SK-N-SH (cell line): Measurements from ENCODE around the gene CYBC1.

Experiments used
- CTCF ChIP-seq: fragments of 200-600 bp; sonication (generic); IDR thresholded peaks from 2 replicates; pipeline ENCODE4 v1.6.1; 2017; ENCODE audit warnings: antibody characterized with exemption, mild to moderate bottlenecking, moderate library complexity
- EP300 ChIP-seq, 2 experiments: IDR thresholded peaks; 2 replicates each; pipeline versions ENCODE4 v1.4.0 to v1.6.1; 2012; ENCODE audit warnings: borderline replicate concordance in 1 of 2, low read depth in 1 of 2, low read length in 1 of 2
- GABPA ChIP-seq: IDR thresholded peaks from 2 replicates; pipeline ENCODE4 v1.4.0; 2012; ENCODE audit warnings: low read depth, mild to moderate bottlenecking
- MEF2A ChIP-seq: IDR thresholded peaks from 2 replicates; pipeline ENCODE4 v1.4.0; 2012; ENCODE audit warnings: low read depth, borderline replicate concordance
- RXRA ChIP-seq: IDR thresholded peaks from 2 replicates; pipeline ENCODE4 v1.4.0; 2012; ENCODE audit warnings: low read depth, mild to moderate bottlenecking, borderline replicate concordance
- SMC3 ChIP-seq: IDR thresholded peaks from 2 replicates; pipeline ENCODE4 v1.6.1; 2012; ENCODE audit warnings: low read depth, low read length, improper control_type of control experiment
- TAF1 ChIP-seq: IDR thresholded peaks from 2 replicates; pipeline ENCODE4 v1.6.1; 2012; ENCODE audit warnings: low read depth, mild to moderate bottlenecking, low read length, moderate library complexity, borderline replicate concordance
- USF1 ChIP-seq: IDR thresholded peaks from 2 replicates; pipeline ENCODE4 v1.4.0; 2012; ENCODE audit warnings: low read depth, borderline replicate concordance

- no peak for TF ChIP-seq USF1
- TF ChIP-seq TAF1 = no peak
- no peak for TF ChIP-seq CTCF
- no peak for TF ChIP-seq MEF2A
- no peak for TF ChIP-seq SMC3
- no peak for TF ChIP-seq EP300 (IDR thresholded peaks at IDR 0.05; ENCODE audit: borderline replicate concordance in 1 of 2, low read depth in 1 of 2, low read length in 1 of 2)
- TF ChIP-seq RXRA = no peak
- peak; percentile 30; the same call in 1 of the 2 replicates for TF ChIP-seq GABPA
Measured at GRCh38 chr17:82458885-82459424, 8.4 kb upstream of the CYBC1 start.
